ENCODE results near the gene TEX38. TPM values are rescaled to one million over a fixed set of nuclear protein-coding genes. Genes with fewer than 3 reads are reported as not detected.
A peak's percentile ranks its signal among the peaks of the same experiment; 100 is the strongest.
"Not testable (repeated sequence)": the region's sequence is repeated elsewhere in the genome, so short reads cannot be mapped to it uniquely, and the experiment has no call there.

The TEX38 gene
- total RNA-seq, 1 experiment from 2014 or later, result not detected

GRCh38 chr1:46692811-46693770, 21.4 kb downstream of the TEX38 start:
- no peaks in the 10 kb centered on the region for H3K9me2 ChIP-seq (replicated peaks; ENCODE audit: low read length)
- H3K36me3 ChIP-seq (ENCODE audit: low read depth, low read length), result peaks cover 61% of the 10 kb centered on the region
- H3K27me3 ChIP-seq (ENCODE audit: low read length), result no peaks in the 10 kb centered on the region
- H3K79me2 ChIP-seq (ENCODE audit: low read length), result no peaks in the 10 kb centered on the region
- no peaks in the 10 kb centered on the region for H3K9me3 ChIP-seq (ENCODE audit: low read length)
- no peak overlapping the region for H3K4me3 ChIP-seq (ENCODE audit: low read length)
- H3K9ac ChIP-seq (ENCODE audit: low read length), result no peak overlapping the region
- TF ChIP-seq EZH2 (IDR thresholded peaks at IDR 0.05; ENCODE audit: low read length, unreplicated experiment) (no peak), CTCF (conservative IDR thresholded peaks at IDR 0.05; ENCODE audit: low read depth, low read length) (no peak), EZH2phosphoT487 (IDR thresholded peaks at IDR 0.05; ENCODE audit: borderline replicate concordance, low read length) (no peak)
- H4K20me1 ChIP-seq (ENCODE audit: low read length), result no peaks in the 10 kb centered on the region; the same call in 1 of the 2 replicates
- ChIA-PET POLR2A (ENCODE audit: unreplicated experiment) (no interaction called here), CTCF (no interaction called here)
- no TSS peak for BruUV-seq (replicated peaks)
- DNase-seq, result no peak
- ATAC-seq, result no peak
- no peak overlapping the region for H3K4me2 ChIP-seq (ENCODE audit: low read length)
- intact Hi-C loops (cut with micrococcal nuclease), result no loop called here
- no peak overlapping the region for H3K27ac ChIP-seq (ENCODE audit: low read length)
- H3F3A ChIP-seq (ENCODE audit: low read length, unreplicated experiment), result no peaks in the 10 kb centered on the region
- no peak overlapping the region for H2AFZ ChIP-seq (ENCODE audit: low read length)
- peaks cover 3% of the 10 kb centered on the region; the same call in 1 of the 2 replicates for H3K4me1 ChIP-seq (ENCODE audit: insufficient read depth, low read length)

- H3K27me3 ChIP-seq (ENCODE audit: low read length); H3K4me2 ChIP-seq (ENCODE audit: low read length); POLR2A ChIA-PET (ENCODE audit: unreplicated experiment); H2AFZ ChIP-seq (ENCODE audit: low read length); H3K79me2 ChIP-seq (ENCODE audit: low read length); BruUV-seq (replicated peaks); H3K9me2 ChIP-seq (replicated peaks; ENCODE audit: low read length); H3F3A ChIP-seq (ENCODE audit: low read length, unreplicated experiment); intact Hi-C loops (cut with micrococcal nuclease); ATAC-seq; H3K27ac ChIP-seq (ENCODE audit: low read length); CTCF ChIA-PET; H3K4me3 ChIP-seq (ENCODE audit: low read length); H3K4me1 ChIP-seq (ENCODE audit: insufficient read depth, low read length); DNase-seq; H3K9ac ChIP-seq (ENCODE audit: low read length); H4K20me1 ChIP-seq (ENCODE audit: low read length); H3K9me3 ChIP-seq (ENCODE audit: low read length): not testable (repeated sequence)
- H3K36me3 ChIP-seq (ENCODE audit: low read depth, low read length), result peaks cover 46% of the 10 kb centered on the region
Observed at GRCh38 chr1:46694676-46695075, 23.0 kb downstream of the TEX38 start.

GRCh38 chr1:46697053-46697452, 25.4 kb downstream of the TEX38 start:
- POLR2A ChIA-PET (ENCODE audit: unreplicated experiment), result no interaction called here
- no TSS peak for BruUV-seq (replicated peaks)
- H3K27me3 ChIP-seq (ENCODE audit: low read length), result no peaks in the 10 kb centered on the region
- H3K9ac ChIP-seq (ENCODE audit: low read length), result no peak overlapping the region
- H3K9me2 ChIP-seq (replicated peaks; ENCODE audit: low read length), result no peaks in the 10 kb centered on the region
- DNase-seq (peak; percentile 11), ATAC-seq (peak; percentile 51)
- intact Hi-C loops (cut with micrococcal nuclease), result no loop called here
- H3F3A ChIP-seq (ENCODE audit: low read length, unreplicated experiment), result no peaks in the 10 kb centered on the region
- H3K36me3 ChIP-seq (ENCODE audit: low read depth, low read length), result peaks cover 29% of the 10 kb centered on the region
- H3K9me3 ChIP-seq (ENCODE audit: low read length), result no peaks in the 10 kb centered on the region
- peaks cover 6% of the 10 kb centered on the region; the same call in 1 of the 2 replicates for H3K79me2 ChIP-seq (ENCODE audit: low read length)
- no peaks in the 10 kb centered on the region for H3K4me1 ChIP-seq (ENCODE audit: insufficient read depth, low read length)
- H2AFZ ChIP-seq (ENCODE audit: low read length), result no peak overlapping the region
- no peak overlapping the region for H3K27ac ChIP-seq (ENCODE audit: low read length)
- H3K4me3 ChIP-seq (ENCODE audit: low read length), result no peak overlapping the region
- no peaks in the 10 kb centered on the region; the same call in 1 of the 2 replicates for H4K20me1 ChIP-seq (ENCODE audit: low read length)
- TF ChIP-seq EZH2 (IDR thresholded peaks at IDR 0.05; ENCODE audit: low read length, unreplicated experiment), result no peak
- no peak for TF ChIP-seq CTCF (conservative IDR thresholded peaks at IDR 0.05; ENCODE audit: low read depth, low read length)
- no peak for TF ChIP-seq EZH2phosphoT487 (IDR thresholded peaks at IDR 0.05; ENCODE audit: borderline replicate concordance, low read length)
- CTCF ChIA-PET, result no interaction called here
- H3K4me2 ChIP-seq (ENCODE audit: low read length), result peak overlapping the region; percentile 18; the same call in 1 of the 2 replicates
